HepG2 (cell line): Measurements from ENCODE around the gene ATP23. TPM values are rescaled to one million over a fixed set of nuclear protein-coding genes. Genes with fewer than 3 reads are reported as not detected.

Source experiments
- AFF4 ChIP-seq: sonication (generic); formaldehyde crosslinking; IDR thresholded peaks from 2 replicates; pipeline ENCODE4 v1.4.0; 2020; ENCODE audit warnings: missing genetic modification reagents
- BRCA1 ChIP-seq: sonication (generic); formaldehyde crosslinking; IDR thresholded peaks from 2 replicates; pipeline ENCODE4 v1.4.0; 2020; ENCODE audit warnings: missing genetic modification reagents
- FOXA1 ChIP-seq, 2 experiments: fragments of 450-650 bp in 1 of 2; sonication (generic) in 1 of 2; formaldehyde crosslinking in 1 of 2; IDR thresholded peaks; 2 replicates each; pipeline versions ENCODE4 v1.4.0 to v1.6.1; 2016 to 2020; ENCODE audit warnings: missing genetic modification reagents in 1 of 2
- FOXO1 ChIP-seq: sonication (generic); formaldehyde crosslinking; IDR thresholded peaks from 2 replicates; pipeline ENCODE4 v1.4.0; 2020; ENCODE audit warnings: missing genetic modification reagents
- MED1 ChIP-seq: sonication (generic); formaldehyde crosslinking; IDR thresholded peaks from 2 replicates; pipeline ENCODE4 v1.4.0; 2020; ENCODE audit warnings: missing genetic modification reagents
- MNT ChIP-seq: fragments of 450-650 bp; IDR thresholded peaks from 2 replicates; pipeline ENCODE4 v1.6.1; 2016
- NCOA1 ChIP-seq: sonication (generic); formaldehyde crosslinking; IDR thresholded peaks from 2 replicates; pipeline ENCODE4 v1.9.0; 2021; ENCODE audit warnings: missing genetic modification reagents
- NCOA5 ChIP-seq: sonication (generic); formaldehyde crosslinking; IDR thresholded peaks from 2 replicates; pipeline ENCODE4 v1.4.0; 2020; ENCODE audit warnings: missing genetic modification reagents
- NFAT5 ChIP-seq: sonication (generic); formaldehyde crosslinking; IDR thresholded peaks from 2 replicates; pipeline ENCODE4 v1.4.0; 2020; ENCODE audit warnings: missing genetic modification reagents
- NKX3-1 ChIP-seq: sonication (generic); formaldehyde crosslinking; IDR thresholded peaks from 2 replicates; pipeline ENCODE4 v1.5.0; 2020; ENCODE audit warnings: missing genetic modification reagents
- RARA ChIP-seq: IDR thresholded peaks from 2 replicates; pipeline ENCODE4 v1.6.1; 2016; ENCODE audit warnings: missing genetic modification reagents, missing compliant biosample characterization
- TEAD2 ChIP-seq: sonication (generic); formaldehyde crosslinking; IDR thresholded peaks from 2 replicates; pipeline ENCODE4 v1.9.0; 2021; ENCODE audit warnings: missing genetic modification reagents
- ZMYM4 ChIP-seq: sonication (generic); formaldehyde crosslinking; IDR thresholded peaks from 2 replicates; pipeline ENCODE4 v1.8.1; 2023; ENCODE audit warnings: mild to moderate bottlenecking, missing genetic modification reagents
- ZNF121 ChIP-seq: sonication (generic); formaldehyde crosslinking; IDR thresholded peaks from 2 replicates; pipeline ENCODE4 v1.5.0; 2020; ENCODE audit warnings: mild to moderate bottlenecking, missing genetic modification reagents
- ZNF264 ChIP-seq: sonication (generic); formaldehyde crosslinking; IDR thresholded peaks from 2 replicates; pipeline ENCODE4 v1.4.0; 2020; ENCODE audit warnings: missing genetic modification reagents
- ZNF282 ChIP-seq: fragments of 450-650 bp; IDR thresholded peaks from 2 replicates; pipeline ENCODE4 v1.6.1; 2018; ENCODE audit not compliant: partially characterized antibody
- ZNF333 ChIP-seq: sonication (generic); formaldehyde crosslinking; IDR thresholded peaks from 2 replicates; pipeline ENCODE4 v1.4.0; 2020; ENCODE audit warnings: mild to moderate bottlenecking, missing genetic modification reagents, borderline replicate concordance
- ZNF761 ChIP-seq: sonication (generic); formaldehyde crosslinking; conservative IDR thresholded peaks from 2 replicates; pipeline ENCODE4 v1.4.0; 2020; ENCODE audit warnings: mild to moderate bottlenecking, missing genetic modification reagents
- polyA plus RNA-seq, 8 experiments: library from polyadenylated mRNA; depleted of rRNA in 3 of 8; stranded (reverse) in 7 of 8; unstranded in 1 of 8; fragments of >200 nt; fragmentation: Illumina TruSeq in 4 of 8; extraction: Trizol in 4 of 8; gene quantifications; 2 replicates each; pipeline versions ENCODE4 v1.2.1 to v1.2.3, GENCODE V29; 2011 to 2016; ENCODE audit warnings: low read depth in 4 of 8, missing spikeins in 1 of 8, mixed read lengths in 1 of 8; ENCODE audit not compliant: insufficient read depth in 1 of 8
- total RNA-seq, 5 experiments: library from RNA; depleted of rRNA; stranded (reverse); fragments of >200 nt; fragmentation: Illumina TruSeq; extraction: Trizol; gene quantifications; 2 replicates each; pipeline ENCODE4 v1.2.3, GENCODE V29; 2016; ENCODE audit warnings: low read depth in 1 of 5

Gene ATP23
- total and polyA plus RNA-seq, 2 of the 13 experiments (the other 11 are each of a cell fraction or from before 2014, with no cell fraction given): 12.1 to 14.7 TPM

- TF ChIP-seq NFAT5 (CRISPR knock-in tag) (no peak), ZMYM4 (CRISPR knock-in tag) (peak; percentile 69), ZNF333 (CRISPR knock-in tag) (peak; percentile 73; the same call in 1 of the 2 replicates), ZNF121 (CRISPR knock-in tag) (no peak), TEAD2 (CRISPR knock-in tag) (no peak), RARA (peak; percentile 30; the same call in 1 of the 2 replicates), MED1 (CRISPR knock-in tag) (peak; percentile 60), FOXA1 (IDR thresholded peaks at IDR 0.05) (no peak), FOXA1 (CRISPR knock-in tag; IDR thresholded peaks at IDR 0.05) (no peak), AFF4 (CRISPR knock-in tag) (no peak), MNT (no peak), NCOA1 (CRISPR knock-in tag) (no peak), NKX3-1 (CRISPR knock-in tag) (no peak), FOXO1 (CRISPR knock-in tag) (no peak; the same call in 1 of the 2 replicates), BRCA1 (CRISPR knock-in tag) (no peak), ZNF761 (no peak), ZNF282 (no peak), NCOA5 (CRISPR knock-in tag) (no peak), ZNF264 (CRISPR knock-in tag) (no peak)
Measured at GRCh38 chr12:57941165-57941894, at the start of gene ATP23 (continued).
